Panc1 (cell line): ENCODE results near the gene OAF. TPM values are rescaled to one million over a fixed set of nuclear protein-coding genes. Genes with fewer than 3 reads are reported as not detected.

Source experiments
- ATAC-seq: fragments of 200-7000 bp; cut with Tn5 transposase; 2 replicates; pipeline ENCODE4 v1.9.1; 2020; ENCODE audit warnings: mild to moderate bottlenecking, moderate library complexity
- BruUV-seq: library from RNA; stranded (reverse); fragments of 400-500 nt; replicated peaks from 2 replicates; lab custom pipeline; 2021; lab: Mats Ljungman, UMichigan
- CTCF ChIA-PET: fragments of 300-600 bp; sonication (Branson Sonifier 250); formaldehyde crosslinking; loops from one replicate; lab custom pipeline; 2022; ENCODE audit warnings: antibody characterized with exemption; lab: Charles Lee
- POLR2A ChIA-PET: fragments of 300-600 bp; sonication (Branson Sonifier 250); formaldehyde crosslinking; loops from one replicate; lab custom pipeline; 2022; ENCODE audit warnings: antibody characterized with exemption; lab: Charles Lee
- DNase-seq: peaks from one replicate; pipeline ENCODE4 v3.0.0-alpha.2; 2010; ENCODE audit warnings: low read depth, low spot score
- H3K27ac ChIP-seq: 2 replicates; pipeline ENCODE4 v1.5.1; 2011; ENCODE audit warnings: mild to moderate bottlenecking, low read length, inconsistent platforms
- H3K27me3 ChIP-seq: fragments of 200-500 bp; sonication (Bioruptor generic); 2 replicates; pipeline ENCODE4 v1.6.0; 2014; ENCODE audit warnings: low read length, inconsistent platforms; ENCODE audit not compliant: control insufficient read depth, insufficient read depth
- H3K36me3 ChIP-seq: fragments of 200-500 bp; sonication (Bioruptor generic); 2 replicates; pipeline ENCODE4 v1.5.1; 2014; ENCODE audit warnings: inconsistent platforms, mild to moderate bottlenecking, low read length, moderate library complexity; ENCODE audit not compliant: control insufficient read depth, insufficient read depth
- H3K4me1 ChIP-seq: 2 replicates; pipeline ENCODE4 v1.5.1; 2011; ENCODE audit warnings: inconsistent platforms, mild to moderate bottlenecking, low read length, moderate library complexity; ENCODE audit not compliant: control insufficient read depth, insufficient read depth
- H3K4me3 ChIP-seq, 2 experiments: 2 replicates each; pipeline ENCODE4 v1.5.1; 2011 to 2012; ENCODE audit warnings: low read depth in 2 of 2, low read length in 2 of 2, mild to moderate bottlenecking in 2 of 2, inconsistent platforms in 1 of 2, moderate library complexity in 1 of 2
- H3K9me3 ChIP-seq: fragments of 200-500 bp; sonication (Bioruptor generic); 2 replicates; pipeline ENCODE4 v1.5.1; 2014; ENCODE audit warnings: low read depth, mild to moderate bottlenecking, inconsistent platforms, low read length, moderate library complexity; ENCODE audit not compliant: control insufficient read depth, insufficient read depth
- CTCF ChIP-seq: fragments of 450-650 bp; IDR thresholded peaks from 2 replicates; pipeline ENCODE4 v1.5.1; 2017; ENCODE audit warnings: mild to moderate bottlenecking
- POLR2AphosphoS5 ChIP-seq: IDR thresholded peaks from 2 replicates; pipeline ENCODE4 v1.6.1; 2012; ENCODE audit warnings: mild to moderate bottlenecking, low read depth, low read length, moderate library complexity
- REST ChIP-seq, 2 experiments: IDR thresholded peaks; 2 replicates each; pipeline ENCODE4 v1.6.1; 2011 to 2012; ENCODE audit warnings: low read depth in 2 of 2, control low read depth in 1 of 2, low read length in 1 of 2, mild to moderate bottlenecking in 1 of 2, moderate library complexity in 1 of 2; ENCODE audit not compliant: insufficient read depth in 1 of 2
- SIN3A ChIP-seq: IDR thresholded peaks from 2 replicates; pipeline ENCODE4 v1.6.1; 2012; ENCODE audit warnings: low read depth, mild to moderate bottlenecking, low read length, moderate library complexity, borderline replicate concordance; ENCODE audit not compliant: insufficient read depth
- TCF7L2 ChIP-seq: IDR thresholded peaks from 2 replicates; pipeline ENCODE4 v1.6.1; 2011; ENCODE audit warnings: mild to moderate bottlenecking, low read depth, low read length, inconsistent platforms
- in situ Hi-C: cut with HindIII; loops from 2 replicates; pipeline ENCODE4 v1.10.0; 2016; ENCODE audit warnings: low sequenced_read_pairs, low pct_unique_long_range_greater_than_20kb
- intact Hi-C: fragments of 100-400 bp; cut with micrococcal nuclease; formaldehyde crosslinking; loops from one replicate; pipeline ENCODE4 v1.10.0; 2022; ENCODE audit not compliant: unreplicated experiment
- total RNA-seq: library from RNA; stranded (reverse); gene quantifications from one replicate; pipeline ENCODE4 v1.2.1, GENCODE V29; 2021; ENCODE audit not compliant: unreplicated experiment

Gene OAF
- total RNA-seq, 1 experiment from 2014 or later: 13.7 TPM

DNA sequence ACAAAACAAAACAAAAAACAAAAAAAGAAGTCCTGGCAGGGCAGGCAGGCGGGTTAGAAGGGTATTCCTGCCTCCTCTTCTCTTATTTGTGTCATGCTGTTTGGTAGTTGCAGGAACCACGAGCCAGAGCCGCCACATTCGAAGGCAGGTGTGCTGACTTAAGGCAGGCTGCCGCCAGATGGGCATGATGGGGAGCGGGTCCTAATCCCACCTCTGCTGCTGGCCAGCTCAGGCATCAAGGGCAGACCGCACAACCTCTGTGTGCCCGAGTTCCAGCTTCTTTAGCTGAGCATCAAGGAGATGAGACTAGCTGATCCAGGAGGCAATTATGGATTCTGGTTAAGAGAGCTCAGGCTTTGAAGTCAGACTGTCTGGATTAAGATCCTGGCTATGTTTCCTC is 12.1 kb downstream of the OAF start:
- H3K27ac ChIP-seq: no peak overlapping the region
- H3K4me1 ChIP-seq: no peaks in the 10 kb centered on the region; the same call in 1 of the 2 replicates
- H3K4me3 ChIP-seq: no peak overlapping the region
- DNase-seq (no peak), ATAC-seq (no peak)
- in situ Hi-C loops (no loop called here), intact Hi-C loops (no loop called here)
- no TSS peak for BruUV-seq
- ChIA-PET POLR2A (no interaction called here), CTCF (interaction anchor here (0.6 to 2.2 kb wide), 3 partner anchors 14 to 81 kb away, joined by 3 to 6 read pairs (median 5); no protein-coding TSS in a partner anchor)
- no peaks in the 10 kb centered on the region for H3K36me3 ChIP-seq
- 0 out of 2 replicates have a peak, but pooled peaks cover 2% of the 10 kb centered on the region for H3K27me3 ChIP-seq
- H3K9me3 ChIP-seq: no peaks in the 10 kb centered on the region
- TF ChIP-seq CTCF (no peak), TCF7L2 (no peak), POLR2AphosphoS5 (no peak), REST (IDR thresholded peaks at IDR 0.05; ENCODE audit: insufficient read depth in 1 of 2, low read depth in 2 of 2, low read length in 1 of 2) (no peak), SIN3A (no peak)

DNA sequence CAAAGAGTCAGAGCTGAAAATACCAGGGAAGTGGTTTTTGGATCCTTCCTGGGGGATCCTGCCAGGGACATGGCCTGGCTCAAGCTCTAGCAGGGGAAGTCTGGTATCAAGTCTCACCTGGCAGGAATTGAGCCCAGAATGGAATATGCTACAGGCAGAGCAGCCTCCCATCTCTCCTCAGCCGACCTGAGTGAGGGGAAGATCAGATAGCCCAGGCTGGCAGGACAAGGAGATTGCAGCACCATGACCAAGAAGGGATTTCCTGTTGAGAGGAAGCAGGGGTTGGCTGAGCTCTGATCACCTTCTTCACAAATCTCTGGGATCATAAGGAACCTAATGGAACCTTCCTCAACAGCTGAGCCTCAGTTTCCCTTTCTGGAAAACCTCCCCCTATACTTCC is 13.0 kb downstream of the OAF start:
- no TSS peak for BruUV-seq
- Histone ChIP-seq H3K4me3 (no peak overlapping the region), H3K27me3 (0 out of 2 replicates have a peak, but pooled peaks cover 2% of the 10 kb centered on the region), H3K9me3 (no peaks in the 10 kb centered on the region), H3K36me3 (no peaks in the 10 kb centered on the region), H3K4me1 (no peaks in the 10 kb centered on the region), H3K27ac (no peak overlapping the region)
- intact Hi-C loops (no loop called here), in situ Hi-C loops (no loop called here)
- TF ChIP-seq CTCF (no peak), SIN3A (no peak), REST (IDR thresholded peaks at IDR 0.05; ENCODE audit: insufficient read depth in 1 of 2, low read depth in 2 of 2, low read length in 1 of 2) (no peak), POLR2AphosphoS5 (no peak), TCF7L2 (no peak)
- no peak for ATAC-seq
- ChIA-PET CTCF (interaction anchor here (1.0 to 2.2 kb wide), 2 partner anchors 11 to 80 kb away, joined by 4 to 6 read pairs; no protein-coding TSS in a partner anchor), POLR2A (no interaction called here)
- DNase-seq: no peak
